ENCODE data around the gene GAB2.

DNA sequence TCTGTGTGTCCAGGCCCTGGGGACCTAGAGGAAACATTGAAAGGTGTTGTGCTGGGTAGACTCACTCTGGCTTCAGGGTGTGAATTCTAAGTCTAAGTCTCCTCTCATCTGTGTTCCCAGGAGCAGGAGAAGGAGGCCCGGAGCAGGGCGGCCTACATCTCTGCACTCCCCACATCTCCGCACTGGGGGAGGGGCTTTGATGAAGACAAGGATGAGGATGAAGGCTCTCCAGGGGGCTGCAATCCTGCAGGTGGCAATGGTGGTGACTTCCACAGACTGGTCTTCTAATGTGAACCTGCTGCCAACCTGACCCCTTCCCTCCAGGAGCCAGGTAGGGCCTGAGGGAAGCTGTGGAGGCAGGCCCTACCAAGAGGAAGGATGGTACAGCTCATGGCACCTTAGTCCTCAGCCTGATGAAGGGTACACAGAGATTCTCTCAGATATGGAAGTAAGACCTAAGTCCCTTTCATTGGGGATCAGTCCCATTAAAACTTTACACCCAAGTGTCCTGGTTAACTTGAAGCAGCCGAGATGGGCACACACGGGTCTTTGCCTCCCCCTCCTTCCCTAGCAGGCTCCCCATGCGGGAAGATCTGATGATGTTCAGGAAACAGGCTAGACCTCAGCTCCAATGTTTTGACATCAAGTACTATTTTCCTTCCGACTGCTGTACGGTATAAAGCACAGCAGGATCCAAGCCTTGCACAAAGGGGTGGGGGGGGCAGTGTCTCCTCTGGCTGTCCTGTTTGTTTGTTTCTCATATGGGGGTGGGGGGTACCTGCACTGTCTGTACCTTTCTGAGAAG, 203.9 kb downstream of the GAB2 start:
- TF ChIP-seq, protein P1, sequence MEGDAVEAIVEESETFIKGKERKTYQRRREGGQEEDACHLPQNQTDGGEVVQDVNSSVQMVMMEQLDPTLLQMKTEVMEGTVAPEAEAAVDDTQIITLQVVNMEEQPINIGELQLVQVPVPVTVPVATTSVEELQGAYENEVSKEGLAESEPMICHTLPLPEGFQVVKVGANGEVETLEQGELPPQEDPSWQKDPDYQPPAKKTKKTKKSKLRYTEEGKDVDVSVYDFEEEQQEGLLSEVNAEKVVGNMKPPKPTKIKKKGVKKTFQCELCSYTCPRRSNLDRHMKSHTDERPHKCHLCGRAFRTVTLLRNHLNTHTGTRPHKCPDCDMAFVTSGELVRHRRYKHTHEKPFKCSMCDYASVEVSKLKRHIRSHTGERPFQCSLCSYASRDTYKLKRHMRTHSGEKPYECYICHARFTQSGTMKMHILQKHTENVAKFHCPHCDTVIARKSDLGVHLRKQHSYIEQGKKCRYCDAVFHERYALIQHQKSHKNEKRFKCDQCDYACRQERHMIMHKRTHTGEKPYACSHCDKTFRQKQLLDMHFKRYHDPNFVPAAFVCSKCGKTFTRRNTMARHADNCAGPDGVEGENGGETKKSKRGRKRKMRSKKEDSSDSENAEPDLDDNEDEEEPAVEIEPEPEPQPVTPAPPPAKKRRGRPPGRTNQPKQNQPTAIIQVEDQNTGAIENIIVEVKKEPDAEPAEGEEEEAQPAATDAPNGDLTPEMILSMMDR (IDR thresholded peaks at IDR 0.05) = no peak
- no peak for TF ChIP-seq EP300 (IDR thresholded peaks at IDR 0.05)
- no peak for TF ChIP-seq POLR2A (IDR thresholded peaks at IDR 0.05)

Measured in tibial nerve (tissue), 4 donors.